GM15510 (cell line): ENCODE data around the gene TLR4.

ENCODE experiments used
- POLR2A ChIP-seq: IDR thresholded peaks from 3 replicates; pipeline ENCODE4 v1.6.1; 2011; ENCODE audit warnings: borderline replicate concordance; ENCODE audit not compliant: insufficient read length; ENCODE audit errors: extremely low read depth

The TLR4 gene

GRCh38 chr9:117704024-117704575, at the start of gene TLR4:
TLR4 (plus strand) TSS chr9:117704403; CDS start chr9:117704473, 70 bp downstream.
- TF ChIP-seq POLR2A: no peak

DNA sequence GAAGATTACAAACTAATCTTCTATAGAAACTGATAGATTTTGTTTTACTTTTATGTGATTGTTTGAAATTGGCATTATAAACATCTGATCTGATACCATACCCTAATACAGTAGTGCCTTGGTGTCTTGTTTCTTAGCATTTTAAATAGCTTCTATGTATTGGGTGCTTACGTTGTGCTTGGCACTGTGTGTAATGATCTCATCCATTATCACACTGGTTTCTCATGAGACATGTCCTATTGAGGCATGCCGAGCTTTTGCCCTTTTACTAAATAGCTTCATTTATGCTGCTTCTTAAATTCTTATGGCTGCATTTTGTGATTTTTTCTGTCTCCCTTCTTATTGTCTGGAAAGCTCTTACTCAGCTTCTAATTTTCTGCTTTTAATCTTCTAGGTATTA, 48.2 kb upstream of the TLR4 start:
- TF ChIP-seq POLR2A: no peak

DNA sequence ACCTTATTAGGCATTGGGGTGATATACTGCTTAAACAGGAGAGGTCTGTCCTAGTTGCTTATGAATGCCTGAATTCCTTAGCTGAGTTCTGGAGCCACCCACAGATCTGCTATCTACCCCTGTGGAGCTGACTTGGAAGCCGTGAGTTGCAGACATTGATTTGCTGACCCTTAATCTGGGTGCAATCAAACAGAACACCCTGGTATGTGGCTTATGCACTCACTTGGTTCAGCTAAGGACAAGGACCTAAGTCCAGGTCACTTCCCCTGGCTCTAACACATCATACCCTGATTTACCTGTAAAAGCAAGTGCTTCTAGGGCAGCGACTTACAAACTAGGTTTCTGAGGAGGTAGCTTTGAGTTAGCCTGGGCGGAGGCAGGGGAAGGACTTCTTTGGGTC, 41.6 kb upstream of the TLR4 start:
- TF ChIP-seq POLR2A: no peak

- TF ChIP-seq POLR2A: no peak
Measured at GRCh38 chr9:117664419-117664818, 39.8 kb upstream of the TLR4 start.

- no peak for TF ChIP-seq POLR2A
Measured at GRCh38 chr9:117665601-117666385, 38.4 kb upstream of the TLR4 start.

DNA sequence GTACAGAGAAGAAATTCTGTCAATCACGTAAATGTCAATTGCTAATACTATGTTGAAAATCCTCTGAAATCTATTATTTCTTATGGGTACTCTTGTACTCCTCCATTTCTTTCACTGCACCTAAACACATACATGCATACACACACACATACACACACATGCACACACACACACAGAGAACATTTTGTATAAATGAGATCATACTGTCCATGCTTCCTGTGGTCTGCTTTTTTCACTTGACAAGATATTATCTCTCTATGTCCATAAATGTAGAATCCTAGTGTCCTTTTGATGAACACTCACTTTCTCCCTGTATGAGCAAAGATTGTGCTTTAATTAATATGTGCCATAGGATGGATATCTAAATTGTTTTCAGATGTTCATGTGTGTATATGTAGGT, 32.7 kb upstream of the TLR4 start:
- no peak for TF ChIP-seq POLR2A

GRCh38 chr9:117672369-117672768, 31.8 kb upstream of the TLR4 start:
- no peak for TF ChIP-seq POLR2A

GRCh38 chr9:117677572-117677971, 26.6 kb upstream of the TLR4 start:
- TF ChIP-seq POLR2A: no peak

GRCh38 chr9:117678871-117679270, 25.3 kb upstream of the TLR4 start:
- no peak for TF ChIP-seq POLR2A

GRCh38 chr9:117679416-117679815, 24.8 kb upstream of the TLR4 start:
- no peak for TF ChIP-seq POLR2A

- TF ChIP-seq POLR2A: no peak
Measured at GRCh38 chr9:117681888-117682287, 22.3 kb upstream of the TLR4 start.

DNA sequence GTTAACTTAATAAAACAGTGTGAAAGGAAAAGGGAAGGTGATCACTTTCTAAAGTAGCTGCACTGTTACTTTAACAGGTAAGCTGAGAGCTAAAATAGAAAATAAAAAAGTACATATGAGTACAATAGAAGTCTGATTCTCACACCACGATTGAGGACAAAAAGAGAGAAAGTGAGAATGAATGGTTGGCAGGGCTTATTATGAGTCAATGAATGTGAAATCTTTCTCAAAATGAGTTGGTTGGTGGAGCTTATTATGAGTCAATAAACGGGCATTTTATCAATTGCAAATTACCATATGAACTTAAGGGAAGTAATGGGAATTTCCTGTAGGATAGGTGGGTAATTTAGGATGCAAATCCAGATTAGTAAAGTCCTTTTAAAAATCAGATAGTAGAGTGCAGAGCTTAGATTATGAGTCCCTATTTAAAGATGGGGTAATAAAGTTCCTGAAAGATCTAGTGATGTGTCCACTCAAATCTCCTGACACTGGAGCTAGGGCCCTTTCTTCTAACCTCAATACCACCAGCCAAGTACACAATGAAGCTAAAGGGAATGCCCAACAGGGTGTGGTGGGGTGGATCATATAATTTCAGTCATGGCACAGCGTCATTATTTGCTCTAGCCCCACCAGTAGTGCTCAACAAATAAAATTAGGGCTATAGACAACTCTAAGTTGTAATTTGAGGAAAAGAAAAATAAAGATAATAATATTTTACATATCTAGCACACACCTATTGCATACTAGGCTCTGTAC, 21.1 kb upstream of the TLR4 start:
- TF ChIP-seq POLR2A: no peak

DNA sequence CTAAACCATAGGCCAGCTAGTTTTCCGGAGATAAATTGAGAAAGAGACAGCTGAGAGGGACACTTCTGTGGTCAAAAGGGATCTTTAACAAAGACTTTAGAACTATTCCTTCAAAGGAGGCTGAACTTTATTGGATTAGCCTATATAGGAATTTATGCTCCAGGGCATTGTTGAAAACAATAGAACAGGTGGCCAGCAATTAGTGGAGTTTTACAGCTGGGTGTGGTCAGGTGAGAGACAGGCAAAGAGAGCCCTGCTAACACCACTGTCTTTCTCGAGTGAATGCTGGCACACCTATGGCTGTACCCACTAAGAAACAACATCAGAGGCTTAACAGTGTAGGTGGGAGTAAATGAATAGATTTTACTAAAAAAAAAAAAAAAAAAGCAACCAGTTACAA, 16.7 kb upstream of the TLR4 start:
- no peak for TF ChIP-seq POLR2A

- no peak for TF ChIP-seq POLR2A
Measured at GRCh38 chr9:117691367-117691766, 12.8 kb upstream of the TLR4 start.

DNA sequence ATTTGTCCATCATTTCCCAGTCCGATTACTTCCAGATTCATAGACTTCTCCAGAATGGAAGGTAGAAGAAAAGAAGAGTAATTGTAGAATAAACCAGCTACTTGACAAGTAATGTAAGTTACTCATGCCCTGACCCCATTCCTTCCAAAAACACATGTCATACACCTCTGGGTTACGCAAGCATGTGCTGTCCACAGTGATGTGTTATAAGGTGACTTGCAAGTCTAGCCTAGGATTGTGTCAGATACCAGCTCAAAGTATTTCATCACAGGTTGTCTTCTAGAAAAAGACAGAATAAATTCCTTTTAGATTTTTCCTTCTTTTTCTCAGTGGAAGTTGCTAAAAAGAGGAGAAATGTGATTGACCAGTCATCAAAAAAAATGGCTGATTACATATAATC, 8.0 kb upstream of the TLR4 start:
- no peak for TF ChIP-seq POLR2A

- no peak for TF ChIP-seq POLR2A
Measured at GRCh38 chr9:117697046-117697445, 7.2 kb upstream of the TLR4 start.
